ENCODE results near the gene HCRT.

HCRT gene

DNA sequence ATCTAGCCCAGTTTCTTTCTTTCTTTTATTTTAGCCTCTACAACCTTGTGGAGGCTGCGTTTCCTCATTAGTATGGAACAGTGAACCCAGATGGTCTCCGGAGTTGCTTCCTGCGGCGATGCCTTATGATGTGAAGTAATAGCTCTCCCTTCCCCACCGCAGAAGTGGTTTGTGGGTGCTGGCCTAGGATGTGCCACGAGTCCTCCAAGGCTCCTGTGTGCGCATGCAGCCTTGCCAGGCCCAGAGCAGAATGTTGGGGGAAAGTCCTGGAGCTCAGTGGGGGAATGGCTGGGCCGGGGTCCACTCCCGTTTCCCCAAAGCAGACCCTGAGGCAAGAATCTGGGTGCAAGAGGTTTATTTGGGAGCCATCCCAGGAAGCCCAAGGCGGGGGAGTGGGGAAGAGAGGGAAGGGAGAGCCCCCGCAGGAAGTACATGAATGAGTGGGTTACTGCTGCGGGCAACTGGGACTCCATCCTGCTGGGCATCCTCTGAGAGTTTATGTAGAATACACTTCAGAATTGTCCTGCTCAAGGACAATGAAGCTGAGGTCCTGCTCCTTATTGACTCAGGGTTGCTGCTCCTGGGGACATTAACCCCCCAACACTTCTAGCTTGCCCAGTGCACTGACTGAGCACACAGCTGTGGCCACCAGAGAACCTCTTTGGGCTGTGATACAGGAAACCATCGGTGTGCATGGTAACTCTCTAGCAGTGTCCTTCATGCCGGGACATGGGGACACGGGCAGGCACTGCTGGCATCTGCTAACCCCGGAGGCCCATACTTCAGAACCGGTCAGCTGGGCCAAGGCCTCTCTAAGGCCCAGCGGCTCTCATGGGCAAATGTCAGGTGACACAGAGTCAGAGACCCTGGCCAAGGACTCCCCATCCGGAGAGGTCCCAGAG lies 3.7 kb upstream of the HCRT start:
- TF ChIP-seq GATA3 (IDR thresholded peaks at IDR 0.05; ENCODE audit: low read depth, low read length) (no peak), GATA2 (IDR thresholded peaks at IDR 0.05; ENCODE audit: low read depth, low read length) (no peak)

DNA sequence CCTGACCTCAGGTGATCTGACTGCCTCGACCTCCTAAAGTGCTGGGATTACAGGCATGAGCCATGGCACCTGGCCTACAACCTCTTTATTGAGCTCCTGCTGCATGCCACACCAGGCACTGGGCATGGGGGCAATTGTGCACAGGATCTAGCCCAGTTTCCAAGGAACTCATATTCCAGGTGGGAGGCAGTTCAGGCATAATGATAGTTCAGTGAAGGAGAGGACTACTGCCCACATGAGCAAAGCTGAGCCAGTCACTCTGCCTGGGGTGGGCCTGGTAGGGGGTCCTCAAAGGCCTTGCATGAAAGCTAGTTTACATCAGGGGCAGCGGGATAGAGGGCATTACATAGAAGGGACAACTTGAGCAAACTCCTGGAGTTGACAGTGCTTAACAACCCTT lies 2.6 kb upstream of the HCRT start:
- no peak for TF ChIP-seq GATA3 (IDR thresholded peaks at IDR 0.05; ENCODE audit: low read depth, low read length)
- no peak for TF ChIP-seq GATA2 (IDR thresholded peaks at IDR 0.05; ENCODE audit: low read depth, low read length)

- TF ChIP-seq GATA2 (IDR thresholded peaks at IDR 0.05; ENCODE audit: low read depth, low read length) (no peak), GATA3 (IDR thresholded peaks at IDR 0.05; ENCODE audit: low read depth, low read length) (no peak)
Measured at GRCh38 chr17:42185621-42185930, 324 bp upstream of the HCRT start.

DNA sequence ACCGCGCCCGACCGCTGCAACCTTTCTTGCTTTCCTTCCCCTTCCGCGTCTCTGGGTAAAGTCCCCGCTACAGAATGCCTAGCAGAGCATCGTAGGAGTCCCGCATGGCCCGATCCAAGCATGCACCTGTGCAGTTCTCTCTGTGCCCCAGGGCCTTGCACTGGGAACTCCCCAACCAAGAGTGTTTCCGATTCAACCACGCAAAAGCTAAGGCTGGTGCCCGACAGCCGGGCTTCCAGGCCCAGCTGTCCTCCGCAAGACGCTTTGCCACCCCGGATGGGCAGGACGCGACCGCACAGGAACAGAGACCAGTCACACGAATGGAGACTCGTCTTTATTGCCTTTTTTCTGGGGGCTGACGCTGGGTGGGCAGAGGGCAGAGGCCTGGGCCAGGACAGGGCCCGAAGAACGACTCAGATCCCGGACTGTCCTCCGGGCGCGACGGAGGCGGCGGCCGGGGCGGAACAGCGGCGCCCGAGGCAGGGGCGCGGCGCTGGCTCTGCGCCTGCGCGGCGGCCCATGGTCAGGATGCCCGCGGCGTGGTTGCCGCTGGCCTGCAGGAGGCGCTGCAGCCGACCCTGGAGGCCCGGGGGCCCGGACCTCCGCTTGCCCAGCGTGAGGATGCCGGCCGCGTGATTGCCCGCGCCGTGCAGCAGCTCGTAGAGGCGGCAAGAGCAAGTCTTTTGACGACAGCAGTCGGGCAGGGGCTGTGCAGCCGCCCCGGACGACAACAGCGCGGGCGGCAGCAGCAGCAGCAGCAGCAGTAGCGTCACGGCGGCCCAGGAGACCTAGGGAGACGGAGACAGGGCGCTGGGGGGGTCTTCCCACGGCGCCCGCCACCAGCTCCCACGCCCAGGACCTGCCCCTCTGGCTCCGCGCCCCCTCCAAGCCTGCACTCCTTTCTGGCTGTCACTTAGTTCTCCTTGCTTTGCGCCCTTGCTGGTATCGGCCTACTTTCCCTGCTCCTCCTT lies 1.2 kb downstream of the HCRT start:
- TF ChIP-seq GATA2 (IDR thresholded peaks at IDR 0.05; ENCODE audit: low read depth, low read length) (no peak), GATA3 (IDR thresholded peaks at IDR 0.05; ENCODE audit: low read depth, low read length) (no peak)

DNA sequence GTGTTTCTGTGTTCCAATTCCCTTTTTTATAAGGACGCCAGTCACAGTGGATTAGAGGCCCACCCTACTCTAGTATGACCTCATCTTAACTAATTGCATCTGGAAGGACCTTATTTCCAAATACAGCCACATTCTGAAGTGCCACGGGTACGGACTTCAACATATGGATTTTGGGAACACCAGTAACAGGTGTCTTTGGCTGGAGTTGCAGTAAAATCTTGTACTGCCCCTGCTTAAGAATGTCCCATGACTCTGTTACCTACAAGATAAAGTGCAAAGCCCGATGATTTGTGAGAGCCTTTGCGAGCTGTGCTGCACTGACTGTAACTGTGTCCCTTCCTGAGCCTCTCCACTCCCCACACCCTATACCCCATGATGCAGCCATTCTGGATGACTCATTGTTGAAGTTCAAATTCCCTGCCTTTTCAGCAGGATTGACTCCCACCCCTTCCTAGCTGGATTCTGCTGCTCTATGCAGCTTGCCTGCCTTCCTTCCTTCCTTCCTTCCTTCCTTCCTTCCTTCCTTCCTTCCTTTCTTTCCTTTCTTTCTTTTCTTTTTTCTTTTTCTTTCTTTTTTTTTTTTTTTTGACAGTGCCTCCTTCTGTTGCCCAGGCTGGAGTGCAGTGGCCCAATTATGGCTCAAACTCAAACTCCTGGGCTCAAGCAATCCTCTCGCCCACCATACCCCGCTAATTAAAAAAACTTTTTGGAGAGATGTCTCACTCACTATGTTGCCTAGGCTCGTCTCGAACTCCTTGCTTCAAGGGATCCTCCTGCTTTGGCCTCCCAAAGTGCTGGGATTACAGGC lies 2.1 kb downstream of the HCRT start:
- TF ChIP-seq GATA3 (IDR thresholded peaks at IDR 0.05; ENCODE audit: low read depth, low read length) = no peak
- TF ChIP-seq GATA2 (IDR thresholded peaks at IDR 0.05; ENCODE audit: low read depth, low read length) = no peak

GRCh38 chr17:42181851-42182207 lies 3.4 kb downstream of the HCRT start:
- TF ChIP-seq GATA3 (IDR thresholded peaks at IDR 0.05; ENCODE audit: low read depth, low read length) (no peak), GATA2 (IDR thresholded peaks at IDR 0.05; ENCODE audit: low read depth, low read length) (no peak)

- no peak for TF ChIP-seq GATA2 (IDR thresholded peaks at IDR 0.05; ENCODE audit: low read depth, low read length)
- TF ChIP-seq GATA3 (IDR thresholded peaks at IDR 0.05; ENCODE audit: low read depth, low read length) = no peak
Measured at GRCh38 chr17:42180922-42181850, 4.1 kb downstream of the HCRT start, which contains the start of gene KCNH4. Gene KCNH4 (minus strand): TSS chr17:42181142. CDS start chr17:42180945, 197 bp downstream.

DNA sequence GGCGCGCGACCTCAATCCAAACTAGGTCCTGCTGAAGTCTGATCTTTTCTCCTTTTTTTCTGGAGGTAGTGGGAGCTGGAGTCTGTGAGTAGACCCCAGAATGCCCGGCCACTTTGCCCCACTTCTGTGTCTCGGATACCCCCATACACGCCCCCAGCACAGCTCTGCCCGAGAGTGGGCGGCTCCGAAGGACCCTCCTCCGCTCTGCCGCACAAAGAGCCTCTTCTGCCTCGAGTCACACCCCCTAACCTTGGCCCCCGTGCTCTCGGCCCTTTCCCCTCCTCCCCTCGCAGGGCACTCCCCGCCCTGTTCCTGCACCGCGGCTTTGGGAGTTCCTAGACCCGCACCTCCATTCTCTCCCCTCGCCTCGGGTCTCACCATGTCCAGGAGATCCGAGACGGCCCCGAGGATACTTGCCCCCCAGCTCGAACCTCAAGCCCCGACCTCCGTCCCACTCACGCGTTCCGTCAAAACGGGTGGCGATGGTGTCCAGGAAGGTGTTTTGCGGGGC lies 4.8 kb downstream of the HCRT start:
- no peak for TF ChIP-seq GATA3 (IDR thresholded peaks at IDR 0.05; ENCODE audit: low read depth, low read length)
- no peak for TF ChIP-seq GATA2 (IDR thresholded peaks at IDR 0.05; ENCODE audit: low read depth, low read length)

GRCh38 chr17:42179911-42180410 lies 5.3 kb downstream of the HCRT start:
- no peak for TF ChIP-seq GATA2 (IDR thresholded peaks at IDR 0.05; ENCODE audit: low read depth, low read length)
- no peak for TF ChIP-seq GATA3 (IDR thresholded peaks at IDR 0.05; ENCODE audit: low read depth, low read length)

DNA sequence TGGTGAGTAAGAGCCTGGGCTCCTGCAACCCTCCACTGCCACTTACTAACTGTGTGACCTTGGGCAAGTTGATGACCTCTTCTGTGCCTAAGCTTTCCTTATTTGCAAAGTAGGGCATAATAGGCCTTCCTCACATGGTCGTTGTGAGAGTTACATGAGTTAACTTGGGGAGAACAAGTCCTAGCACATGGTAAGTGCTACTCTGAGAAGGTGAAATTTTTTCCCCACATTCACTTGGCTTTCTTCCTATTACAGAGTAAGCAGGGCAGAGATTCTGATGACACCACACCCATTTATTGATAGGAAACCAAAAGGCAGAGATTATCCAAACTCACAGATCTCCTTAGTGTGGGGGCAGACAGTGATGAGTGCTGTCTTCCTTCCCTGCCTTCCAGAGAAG lies 5.9 kb downstream of the HCRT start:
- TF ChIP-seq GATA3 (IDR thresholded peaks at IDR 0.05; ENCODE audit: low read depth, low read length) (no peak), GATA2 (IDR thresholded peaks at IDR 0.05; ENCODE audit: low read depth, low read length) (no peak)

GRCh38 chr17:42178817-42179216 lies 6.4 kb downstream of the HCRT start:
- TF ChIP-seq GATA3 (IDR thresholded peaks at IDR 0.05; ENCODE audit: low read depth, low read length) = no peak
- no peak for TF ChIP-seq GATA2 (IDR thresholded peaks at IDR 0.05; ENCODE audit: low read depth, low read length)

DNA sequence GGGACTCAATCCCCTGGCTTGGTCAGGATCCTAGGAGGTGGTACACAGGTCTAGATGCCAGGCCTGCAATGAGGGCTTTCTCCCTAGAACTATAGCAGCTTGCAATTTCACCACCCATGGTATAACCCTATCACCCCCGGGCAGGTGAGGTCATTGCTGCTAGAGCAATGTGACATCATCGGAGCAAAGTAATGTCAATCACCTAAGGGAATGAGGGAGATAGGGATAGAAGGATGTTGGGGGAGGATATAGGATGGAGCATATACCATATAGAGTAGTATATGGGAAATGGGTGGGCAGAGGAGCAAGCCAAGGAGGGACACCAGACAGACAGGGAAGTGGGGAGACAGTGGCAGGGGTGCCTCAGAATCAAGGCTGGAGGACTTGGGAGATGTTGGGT lies 7.6 kb downstream of the HCRT start:
- TF ChIP-seq GATA3 (IDR thresholded peaks at IDR 0.05; ENCODE audit: low read depth, low read length) (no peak), GATA2 (IDR thresholded peaks at IDR 0.05; ENCODE audit: low read depth, low read length) (no peak)
